ENCODE data around the gene RNF130.
"Not testable (repeated sequence)": the region's sequence is repeated elsewhere in the genome, so short reads cannot be mapped to it uniquely, and the experiment has no call there.

The RNF130 gene

DNA sequence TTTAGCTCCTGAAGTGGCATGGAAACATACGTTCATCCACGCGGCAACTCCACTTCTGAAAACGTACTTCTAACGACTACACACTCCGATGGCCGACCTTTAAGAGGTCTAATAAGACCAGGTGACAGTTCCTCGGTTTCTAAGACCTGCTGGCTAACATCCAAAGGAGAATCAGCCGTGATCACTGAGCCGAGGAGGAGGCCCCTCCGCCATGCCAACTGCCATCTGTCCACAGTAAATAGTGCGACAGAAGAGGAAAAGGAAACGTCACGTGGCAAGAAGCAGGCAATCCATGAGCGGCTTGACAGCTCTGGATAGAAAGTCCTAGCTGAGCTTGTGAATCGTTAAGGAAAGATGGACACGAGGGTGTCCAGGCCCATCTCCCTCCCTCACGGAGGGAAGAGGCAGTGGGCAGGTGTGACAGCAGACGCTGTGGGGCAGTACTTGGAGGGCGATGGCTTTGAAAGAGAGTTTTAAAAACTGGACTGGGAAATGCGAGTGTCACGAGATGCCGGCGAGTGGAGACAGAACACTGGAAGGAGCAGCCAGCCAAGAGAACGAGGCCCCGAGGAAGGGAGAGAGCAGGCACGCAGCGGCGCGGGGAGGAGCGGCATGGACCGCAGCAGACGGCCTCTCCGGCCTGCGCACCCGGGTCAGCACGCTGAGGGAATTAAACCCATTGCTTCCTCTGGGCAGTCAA lies 97.2 kb downstream of the RNF130 start:
- DNase-seq (no peak), ATAC-seq (no peak)

GRCh38 chr5:179973391-179973790 lies 98.2 kb downstream of the RNF130 start:
- no peak for ATAC-seq
- DNase-seq, result no peak

DNA sequence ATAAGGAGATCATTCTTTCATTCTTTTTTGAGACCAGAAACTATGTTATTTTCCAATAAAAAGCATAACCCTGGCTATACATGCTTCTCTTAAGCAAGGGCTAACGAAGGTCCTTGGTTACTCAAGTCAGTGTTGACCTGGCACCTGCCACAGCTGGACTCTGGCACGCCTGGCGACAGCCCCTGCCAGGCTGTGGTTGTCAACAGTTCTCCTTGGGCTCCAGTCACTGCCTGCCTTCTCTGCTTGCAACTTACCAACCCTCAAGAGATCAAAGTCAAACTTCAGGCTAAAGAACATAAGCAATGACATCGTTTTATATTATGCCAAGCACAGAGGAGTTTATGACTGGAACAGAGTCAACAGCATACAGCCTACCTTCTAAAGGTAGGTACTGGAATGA lies 102.4 kb downstream of the RNF130 start:
- DNase-seq (no peak), ATAC-seq (no peak)

DNA sequence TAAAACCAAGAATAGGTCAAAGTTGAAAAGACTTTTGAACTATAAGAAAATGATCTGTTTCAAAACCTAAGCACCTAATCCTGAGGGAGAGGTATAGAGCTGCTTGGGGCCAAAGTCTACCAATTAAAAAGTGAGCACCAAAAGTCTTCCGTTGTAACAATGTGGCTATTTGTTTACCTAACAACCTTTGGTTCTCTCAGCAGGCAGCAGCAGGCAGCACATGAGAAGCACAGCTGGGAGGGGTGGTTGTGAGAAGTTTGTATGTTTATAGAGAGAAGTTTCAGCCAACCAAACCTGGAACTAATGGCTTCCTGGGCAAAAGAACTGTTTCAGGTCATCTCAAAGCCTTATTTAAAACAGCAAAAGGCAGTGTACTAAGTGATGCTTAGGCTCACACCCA lies 104.1 kb downstream of the RNF130 start:
- ATAC-seq, result no peak
- DNase-seq, result no peak

DNA sequence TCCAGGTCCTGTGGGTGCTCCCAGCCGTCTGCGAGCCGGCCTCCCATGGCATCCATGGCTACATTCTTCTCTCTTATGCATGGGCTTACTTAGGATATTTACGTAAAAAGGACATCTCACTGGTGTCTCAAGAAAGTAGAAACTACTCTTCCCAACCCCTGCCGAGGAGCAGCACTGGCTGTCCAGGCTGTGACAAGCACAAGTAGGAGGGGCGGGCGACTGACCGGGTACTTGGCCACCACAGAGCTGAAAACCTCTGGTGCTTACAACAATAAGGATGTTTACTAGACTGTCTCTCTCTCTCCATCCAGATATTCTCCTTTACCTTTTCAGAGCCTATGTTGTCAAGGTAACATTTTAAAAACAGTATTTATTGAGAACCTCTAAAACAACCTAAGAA lies 107.5 kb downstream of the RNF130 start:
- DNase-seq (no peak), ATAC-seq (no peak)

DNA sequence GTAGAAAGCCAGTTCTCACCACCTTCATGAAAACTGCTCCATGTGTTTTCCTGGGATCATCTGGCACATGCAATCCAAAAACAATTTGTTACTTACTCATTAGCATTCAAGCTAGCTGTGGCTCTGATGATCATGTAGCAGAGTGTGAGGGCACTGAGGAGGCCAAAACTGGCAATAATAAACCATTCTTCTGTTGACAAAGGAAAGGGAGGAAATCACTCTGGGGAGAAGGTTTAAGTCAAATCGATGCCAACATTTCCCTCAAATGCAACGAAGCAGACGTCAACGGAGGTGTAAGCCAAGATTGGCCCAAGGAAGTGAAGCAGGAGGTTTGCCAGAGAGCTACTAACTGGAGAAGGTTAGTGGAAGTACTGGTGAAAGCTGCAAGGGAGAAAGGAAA lies 108.2 kb downstream of the RNF130 start:
- DNase-seq (no peak), ATAC-seq (no peak)

GRCh38 chr5:179960204-179960831 lies 111.2 kb downstream of the RNF130 start:
- DNase-seq (no peak), ATAC-seq (no peak)

GRCh38 chr5:179959641-179960040 lies 111.9 kb downstream of the RNF130 start:
- DNase-seq (no peak), ATAC-seq (no peak)

DNA sequence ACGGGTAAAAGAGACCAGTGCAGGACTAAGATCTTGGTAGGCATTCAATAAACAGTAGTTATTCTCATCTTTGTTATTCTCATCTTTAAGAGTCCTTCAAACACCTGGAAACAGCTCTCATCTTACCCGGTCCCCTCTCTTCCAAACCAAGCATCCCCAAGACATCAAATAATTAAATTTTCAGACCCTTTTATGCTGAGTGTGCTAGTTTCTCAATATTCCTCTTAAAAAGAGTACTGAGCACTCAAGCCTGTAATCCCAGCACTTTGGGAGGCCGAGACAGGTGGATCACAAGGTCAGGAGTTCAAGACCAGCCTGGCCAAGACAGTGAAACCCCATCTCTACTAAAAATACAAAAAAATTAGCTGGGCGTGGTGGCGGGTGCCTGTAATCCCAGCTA lies 112.4 kb downstream of the RNF130 start:
- not testable (repeated sequence) for DNase-seq, ATAC-seq

DNA sequence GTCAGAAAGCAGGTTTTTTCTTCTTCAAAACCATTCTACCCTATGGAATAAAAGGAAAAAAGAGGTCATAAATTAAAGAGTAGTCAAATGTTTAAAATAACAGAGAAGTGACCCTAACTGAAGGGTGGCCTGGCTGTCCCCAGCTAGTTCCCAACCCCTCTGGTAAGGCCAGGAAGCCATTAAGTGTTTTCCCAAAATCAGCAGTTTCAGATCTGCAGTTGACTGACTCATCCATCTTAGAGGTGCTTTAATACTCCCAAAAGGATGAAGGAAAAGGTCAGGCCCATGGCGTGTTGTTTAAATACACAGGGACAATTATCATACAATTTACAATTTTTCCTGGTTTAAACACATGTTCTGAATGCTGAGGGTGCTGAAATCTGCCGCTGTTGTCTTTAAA lies 115.9 kb downstream of the RNF130 start:
- no peak for DNase-seq
- no peak for ATAC-seq

- ATAC-seq, result no peak
Measured at GRCh38 chr5:179955062-179955461, 116.5 kb downstream of the RNF130 start.

GRCh38 chr5:179954434-179954833 lies 117.1 kb downstream of the RNF130 start:
- ATAC-seq (no peak), DNase-seq (no peak)

More at GRCh38 chr5:179955062-179955461, 116.5 kb downstream of the RNF130 start:
- no peak for DNase-seq

GRCh38 chr5:179953987-179954386 lies 117.6 kb downstream of the RNF130 start:
- DNase-seq (no peak), ATAC-seq (no peak)

DNA sequence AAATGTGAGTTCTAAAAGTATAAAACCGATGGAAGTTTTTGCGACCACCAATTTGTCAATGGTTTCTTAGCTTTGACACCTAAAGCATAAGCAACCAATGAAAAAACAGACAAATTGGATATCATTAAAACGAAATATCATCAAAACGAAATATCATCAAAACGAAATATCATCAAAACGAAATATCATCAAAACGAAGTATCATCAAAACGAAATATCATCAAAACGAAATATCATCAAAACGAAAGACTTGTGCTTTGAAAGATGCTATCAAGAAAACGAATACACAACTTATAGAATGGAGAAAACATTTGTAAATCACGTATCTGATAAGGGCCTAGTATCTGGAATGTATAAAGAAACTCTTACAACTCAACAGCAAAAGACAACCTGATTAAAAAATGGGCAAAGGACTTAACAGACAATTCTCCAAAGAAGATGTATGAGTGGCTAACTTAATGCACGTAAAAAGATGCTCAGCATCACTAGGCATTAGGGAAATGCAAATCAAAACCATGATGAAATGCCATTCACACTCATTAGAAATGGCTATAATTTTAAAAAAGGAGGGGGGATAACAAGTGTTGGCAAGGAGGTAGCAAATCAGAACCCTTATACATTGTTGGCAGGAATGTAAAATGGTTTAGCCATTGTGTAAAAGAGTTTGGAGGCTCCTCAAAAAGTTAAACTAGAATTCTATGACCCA lies 134.4 kb downstream of the RNF130 start:
- DNase-seq (no peak), ATAC-seq (no peak)

DNA sequence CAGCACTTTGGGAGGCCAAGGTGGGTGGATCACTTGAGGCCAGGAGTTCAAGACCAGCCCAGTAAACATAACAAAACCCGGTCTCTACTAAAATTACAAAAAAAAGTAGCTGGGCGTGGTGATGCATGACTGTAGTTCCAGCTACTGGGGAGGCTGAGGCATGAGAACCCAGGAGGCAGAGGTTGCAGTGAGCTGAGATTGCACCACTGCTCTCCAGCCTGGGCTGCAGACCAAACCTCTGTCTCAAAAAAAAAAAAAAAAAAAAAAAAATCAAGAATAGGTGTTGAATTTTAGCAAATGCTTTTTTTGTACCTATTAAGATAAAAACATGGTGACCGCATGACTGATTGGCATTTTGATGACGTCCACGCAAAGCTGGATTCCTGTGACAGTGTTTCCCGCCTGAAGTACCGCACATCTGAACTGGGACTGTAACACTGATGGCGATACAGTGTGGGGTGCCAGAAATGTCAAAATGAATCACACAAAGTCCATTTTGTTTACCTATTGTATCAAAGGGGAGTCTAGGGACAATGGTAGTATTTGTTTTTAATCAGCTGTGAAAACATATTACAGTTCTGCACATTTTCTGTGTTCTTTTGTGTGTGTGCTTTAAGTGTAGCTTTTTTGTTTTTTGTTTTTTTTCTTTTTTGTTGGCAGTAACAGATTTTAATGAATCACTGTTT lies 140.6 kb downstream of the RNF130 start:
- ATAC-seq (no peak), DNase-seq (no peak)

- DNase-seq, result no peak
- no peak for ATAC-seq
Measured at GRCh38 chr5:179927824-179928223, 143.7 kb downstream of the RNF130 start.

DNA sequence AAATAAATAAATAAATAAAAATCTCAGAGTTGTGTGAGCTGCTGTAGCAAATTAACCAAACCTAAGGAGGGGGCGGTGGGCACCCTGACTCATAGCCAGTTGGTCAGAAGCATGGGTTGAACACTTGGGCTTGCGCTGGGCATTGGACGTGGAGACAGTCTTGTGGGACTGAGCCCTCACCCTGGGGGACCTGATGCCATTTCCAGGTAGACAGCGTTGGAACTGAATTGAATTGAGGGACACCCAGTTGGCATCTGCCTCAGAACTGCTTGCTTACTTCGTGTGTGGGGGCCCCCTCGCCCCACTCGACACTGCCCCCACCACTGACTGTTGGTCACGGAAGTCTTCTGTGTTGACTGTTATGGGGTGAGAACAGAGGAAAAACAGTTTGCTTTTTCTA lies 144.9 kb downstream of the RNF130 start:
- DNase-seq (no peak), ATAC-seq (no peak)

DNA sequence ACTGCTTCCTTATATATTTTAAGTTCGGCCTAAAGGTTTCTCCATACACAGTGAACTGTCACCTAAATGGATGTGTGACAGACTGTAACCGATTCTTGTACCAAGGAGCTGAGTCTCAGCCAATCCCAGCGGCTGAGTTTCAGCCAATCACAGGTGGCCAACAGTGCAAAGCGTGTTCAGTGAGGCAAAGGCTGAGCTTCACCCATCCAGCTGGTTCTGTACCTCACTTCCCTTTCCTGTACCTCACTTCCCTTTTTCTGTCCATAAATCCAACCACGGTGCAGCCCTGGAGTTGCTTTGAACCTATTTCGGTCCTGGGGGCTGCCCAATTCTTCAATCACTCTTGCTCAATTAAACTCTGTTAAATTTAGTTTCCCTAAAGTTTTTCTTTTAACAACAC lies 148.1 kb downstream of the RNF130 start:
- DNase-seq, result no peak
- ATAC-seq, result no peak

- DNase-seq, result no peak
- no peak for ATAC-seq
Measured at GRCh38 chr5:179920175-179920574, 151.4 kb downstream of the RNF130 start.

GRCh38 chr5:179919487-179920060 lies 152.0 kb downstream of the RNF130 start:
- ATAC-seq (no peak), DNase-seq (no peak)

- DNase-seq (no peak), ATAC-seq (no peak)
Measured at GRCh38 chr5:179918742-179919486, 152.6 kb downstream of the RNF130 start.

DNA sequence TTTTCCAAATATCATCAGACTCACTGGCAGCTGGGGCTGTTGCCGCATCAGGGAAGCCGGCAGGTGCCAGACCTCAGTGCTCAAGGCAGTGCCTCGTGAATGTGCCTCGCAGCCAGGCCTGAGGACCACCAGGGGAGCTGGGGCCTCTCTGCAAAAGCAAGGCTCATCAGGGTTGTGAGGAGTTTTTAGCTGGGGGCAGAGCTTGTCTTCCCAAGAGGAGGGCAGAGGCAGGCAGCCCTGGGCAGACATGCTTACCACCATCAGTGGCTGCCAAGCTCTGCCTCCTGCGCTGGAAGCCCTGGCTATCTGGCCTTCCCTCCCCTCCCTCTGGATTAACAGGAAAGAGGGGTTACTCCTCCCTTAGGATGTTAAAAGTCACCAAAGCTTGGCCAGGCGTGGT lies 155.0 kb downstream of the RNF130 start:
- DNase-seq (no peak), ATAC-seq (no peak)
